IPS-18a (cell line): ENCODE results near the gene PHAF1.

Experiments
- H3K27ac ChIP-seq: one replicate; pipeline ENCODE4 v1.5.1; 2013; ENCODE audit warnings: low read length
- H3K27me3 ChIP-seq: one replicate; pipeline ENCODE4 v1.6.1; 2013; ENCODE audit warnings: mild to moderate bottlenecking, low read length; ENCODE audit not compliant: control insufficient read depth, insufficient read depth
- H3K36me3 ChIP-seq: one replicate; pipeline ENCODE4 v1.6.1; 2013; ENCODE audit warnings: low read depth, low read length; ENCODE audit not compliant: control insufficient read depth
- H3K4me1 ChIP-seq: one replicate; pipeline ENCODE4 v1.6.1; 2013; ENCODE audit warnings: low read depth, low read length; ENCODE audit not compliant: control insufficient read depth
- H3K4me3 ChIP-seq: one replicate; pipeline ENCODE4 v1.5.1; 2013; ENCODE audit warnings: low read length
- H3K9ac ChIP-seq: one replicate; pipeline ENCODE4 v1.6.1; 2013; ENCODE audit warnings: mild to moderate bottlenecking, low read length, moderate library complexity
- H3K9me3 ChIP-seq: one replicate; pipeline ENCODE4 v1.6.1; 2013; ENCODE audit warnings: low read depth, low read length; ENCODE audit not compliant: control insufficient read depth

The PHAF1 gene

DNA sequence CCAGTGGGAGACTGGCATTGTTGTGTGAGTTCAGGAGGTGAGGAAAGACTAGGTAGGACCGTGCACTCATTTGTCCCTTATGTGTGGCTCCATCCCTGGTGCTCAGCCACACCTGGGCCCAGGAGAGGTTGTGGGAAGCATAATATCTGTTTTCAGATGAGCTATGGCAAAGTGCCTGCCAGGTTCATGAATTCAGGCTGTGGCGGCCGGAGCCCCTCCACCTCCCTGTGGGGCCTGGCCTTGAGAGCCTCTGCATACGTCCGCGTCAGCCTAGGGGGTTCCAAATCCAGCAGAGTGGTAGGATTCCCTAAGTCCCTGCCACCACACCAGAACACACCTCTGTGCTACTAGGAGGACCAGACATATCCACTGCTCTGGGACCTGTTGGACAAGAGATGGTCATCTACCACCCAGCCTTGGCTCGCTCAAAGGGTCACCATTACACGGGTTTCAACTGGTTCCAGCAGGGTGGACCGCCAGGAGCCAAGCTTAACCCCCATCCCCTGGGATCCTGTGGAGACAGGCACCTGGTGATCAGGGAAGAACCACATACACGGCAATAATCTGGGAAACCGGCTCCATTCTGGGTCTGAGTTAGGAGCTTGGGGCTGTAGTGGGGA lies 39.0 kb downstream of the PHAF1 start:
- H3K9me3 ChIP-seq = no peaks in the 10 kb centered on the region
- peaks cover 50% of the 10 kb centered on the region for H3K27me3 ChIP-seq
- no peak overlapping the region for H3K27ac ChIP-seq
- H3K4me1 ChIP-seq = no peaks in the 10 kb centered on the region
- no peak overlapping the region for H3K9ac ChIP-seq
- H3K36me3 ChIP-seq = peaks cover 21% of the 10 kb centered on the region
- H3K4me3 ChIP-seq = no peak overlapping the region

GRCh38 chr16:67149276-67150046 lies 39.7 kb downstream of the PHAF1 start:
- Histone ChIP-seq H3K9ac (no peak overlapping the region), H3K27ac (no peak overlapping the region)

GRCh38 chr16:67150047-67150832 lies 40.5 kb downstream of the PHAF1 start:
- H3K9ac ChIP-seq = no peak overlapping the region
- H3K36me3 ChIP-seq = peaks cover 10% of the 10 kb centered on the region
- no peak overlapping the region for H3K27ac ChIP-seq
- H3K4me3 ChIP-seq = peak overlapping the region; percentile 70
- H3K4me1 ChIP-seq = no peaks in the 10 kb centered on the region
- H3K9me3 ChIP-seq = no peaks in the 10 kb centered on the region
- peaks cover 65% of the 10 kb centered on the region for H3K27me3 ChIP-seq

More at GRCh38 chr16:67149276-67150046, 39.7 kb downstream of the PHAF1 start:
- H3K4me1 ChIP-seq = no peaks in the 10 kb centered on the region
- H3K36me3 ChIP-seq = peaks cover 17% of the 10 kb centered on the region
- peaks cover 57% of the 10 kb centered on the region for H3K27me3 ChIP-seq
- H3K9me3 ChIP-seq = no peaks in the 10 kb centered on the region
- no peak overlapping the region for H3K4me3 ChIP-seq

DNA sequence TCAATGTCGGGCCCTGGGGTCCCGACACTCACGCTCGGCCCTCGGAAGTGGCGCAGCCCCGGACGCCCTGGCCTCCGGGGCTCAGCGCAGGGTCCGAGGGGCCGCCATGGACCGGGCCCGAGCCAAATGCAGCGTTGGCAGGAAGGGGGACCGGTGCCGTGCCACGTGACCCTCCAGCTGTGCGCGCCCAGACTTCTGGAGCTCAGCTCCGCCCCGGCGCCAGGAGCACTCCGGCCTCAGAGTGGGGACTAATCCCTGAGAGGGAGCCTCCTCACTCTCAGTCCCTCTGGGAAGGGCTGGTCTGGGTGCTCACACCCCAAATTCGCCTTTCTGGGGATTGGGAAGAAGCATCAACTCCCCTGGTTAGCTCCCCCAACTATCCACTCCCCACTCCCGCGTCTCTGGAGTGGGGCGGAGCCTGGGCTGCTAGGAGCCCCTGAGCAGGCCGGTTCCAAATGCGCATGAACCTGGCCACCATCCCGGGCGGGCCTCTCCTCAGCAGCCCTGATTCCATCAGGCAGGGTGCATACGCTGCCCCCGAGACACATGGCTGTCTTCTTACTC lies 41.2 kb downstream of the PHAF1 start, which contains the start of gene B3GNT9:
B3GNT9 (minus strand) TSS at position 166 of the 564 bp plus-strand sequence. CDS start 513 bp downstream, outside the sequence.
- Histone ChIP-seq H3K9me3 (no peaks in the 10 kb centered on the region), H3K27ac (no peak within 1 kb of the TSS)

DNA sequence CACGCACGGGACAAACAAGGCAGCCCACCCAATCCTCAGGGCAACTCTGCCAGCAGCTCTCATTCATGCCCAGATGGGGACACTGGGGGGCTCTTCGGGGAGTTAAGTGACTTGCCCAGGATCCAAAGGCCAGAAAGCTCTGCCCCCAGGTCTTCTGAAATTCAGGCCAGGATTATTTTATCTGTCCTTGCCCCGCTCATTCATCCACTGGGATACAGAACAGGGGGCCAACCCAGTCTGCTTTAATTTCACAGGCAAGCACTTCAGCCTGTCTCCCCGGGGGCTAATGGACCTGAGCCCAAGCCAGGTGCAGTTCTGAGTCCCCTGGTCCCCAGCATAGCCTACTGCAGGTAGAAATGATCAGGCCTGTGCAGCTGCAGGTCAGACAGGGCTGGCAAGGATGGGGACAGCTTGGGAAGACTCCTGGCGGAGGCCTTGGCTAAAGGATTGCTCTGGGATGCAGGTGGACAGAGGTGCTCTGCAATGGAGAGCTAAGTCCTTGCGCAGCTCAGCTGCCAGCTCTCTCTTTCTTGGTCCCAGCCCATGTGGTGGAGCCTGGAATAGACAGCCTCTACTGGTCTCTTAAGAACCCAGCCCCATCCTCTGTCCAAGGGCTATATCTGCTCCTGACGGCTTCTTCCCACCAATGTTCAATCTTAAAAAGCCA lies 41.8 kb downstream of the PHAF1 start:
- no peak overlapping the region for H3K9ac ChIP-seq
- H3K4me3 ChIP-seq = peak overlapping the region; percentile 70
- H3K4me1 ChIP-seq = no peaks in the 10 kb centered on the region
- no peak overlapping the region for H3K27ac ChIP-seq
- H3K36me3 ChIP-seq = peaks cover 7% of the 10 kb centered on the region
- peaks cover 78% of the 10 kb centered on the region for H3K27me3 ChIP-seq
- no peaks in the 10 kb centered on the region for H3K9me3 ChIP-seq

More for the DNA sequence above, 41.2 kb downstream of the PHAF1 start, which contains the start of gene B3GNT9:
- Histone ChIP-seq H3K27me3 (peaks cover 72% of the 10 kb centered on the region), H3K36me3 (peaks cover 10% of the 10 kb centered on the region), H3K9ac (no peak within 1 kb of the TSS), H3K4me1 (no peaks in the 10 kb centered on the region), H3K4me3 (peak within 1 kb of the TSS; percentile 70)

GRCh38 chr16:67154578-67155294 lies 45.0 kb downstream of the PHAF1 start:
- H3K4me3 ChIP-seq = peak overlapping the region; percentile 35
- H3K4me1 ChIP-seq = no peaks in the 10 kb centered on the region
- H3K9me3 ChIP-seq = no peaks in the 10 kb centered on the region
- H3K36me3 ChIP-seq = no peaks in the 10 kb centered on the region
- H3K27me3 ChIP-seq = peaks cover 100% of the 10 kb centered on the region
- H3K9ac ChIP-seq = no peak overlapping the region
- H3K27ac ChIP-seq = no peak overlapping the region

DNA sequence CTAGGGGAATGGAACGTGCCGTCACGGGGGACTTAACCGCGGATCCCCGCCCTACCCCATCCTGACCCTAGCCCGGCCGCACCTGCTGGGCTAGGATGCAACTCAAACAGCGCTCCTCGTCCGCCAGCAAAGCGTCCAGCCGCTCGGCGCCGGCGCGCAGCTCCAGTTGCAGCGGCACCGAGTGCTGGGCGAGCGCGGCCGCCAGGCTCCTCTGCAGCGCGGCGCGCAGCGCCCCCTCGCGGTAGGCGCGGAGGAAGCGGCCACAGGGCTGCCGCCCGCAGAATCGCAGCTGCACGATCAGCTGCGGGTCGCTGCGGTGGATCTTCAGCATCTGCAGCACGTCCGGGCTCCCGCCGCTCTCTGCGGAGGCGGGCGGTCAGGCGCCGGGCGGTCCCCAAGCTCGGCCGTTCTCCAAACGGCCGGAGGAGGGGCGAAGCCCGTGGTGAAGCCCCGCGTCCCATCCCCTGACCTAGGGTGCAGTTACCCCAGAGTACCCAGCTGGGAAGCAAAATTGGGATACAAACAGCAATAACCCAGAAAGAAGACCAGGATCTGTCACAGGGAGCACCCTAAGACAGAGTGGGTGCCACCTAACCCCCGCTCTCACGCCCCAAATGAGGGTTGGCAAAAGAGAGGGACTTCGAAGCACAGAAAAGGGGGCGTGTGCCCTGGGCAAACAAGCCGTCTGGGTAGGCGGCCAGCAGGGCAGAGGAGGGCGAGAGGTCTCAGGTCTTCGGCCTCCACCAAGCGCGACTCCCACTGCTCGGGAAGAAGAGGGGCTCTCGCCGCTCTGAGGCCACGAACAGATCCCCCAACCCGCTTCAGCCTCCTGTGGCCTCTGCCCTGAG lies 45.8 kb downstream of the PHAF1 start:
- no peaks in the 10 kb centered on the region for H3K4me1 ChIP-seq
- no peaks in the 10 kb centered on the region for H3K36me3 ChIP-seq
- peak overlapping the region; percentile 35 for H3K4me3 ChIP-seq
- H3K27ac ChIP-seq = no peak overlapping the region
- H3K9me3 ChIP-seq = no peaks in the 10 kb centered on the region
- H3K27me3 ChIP-seq = peaks cover 100% of the 10 kb centered on the region
- no peak overlapping the region for H3K9ac ChIP-seq

- no peak overlapping the region for H3K27ac ChIP-seq
- peaks cover 100% of the 10 kb centered on the region for H3K27me3 ChIP-seq
- no peak overlapping the region for H3K4me3 ChIP-seq
Measured at GRCh38 chr16:67156143-67156844, 46.6 kb downstream of the PHAF1 start.

DNA sequence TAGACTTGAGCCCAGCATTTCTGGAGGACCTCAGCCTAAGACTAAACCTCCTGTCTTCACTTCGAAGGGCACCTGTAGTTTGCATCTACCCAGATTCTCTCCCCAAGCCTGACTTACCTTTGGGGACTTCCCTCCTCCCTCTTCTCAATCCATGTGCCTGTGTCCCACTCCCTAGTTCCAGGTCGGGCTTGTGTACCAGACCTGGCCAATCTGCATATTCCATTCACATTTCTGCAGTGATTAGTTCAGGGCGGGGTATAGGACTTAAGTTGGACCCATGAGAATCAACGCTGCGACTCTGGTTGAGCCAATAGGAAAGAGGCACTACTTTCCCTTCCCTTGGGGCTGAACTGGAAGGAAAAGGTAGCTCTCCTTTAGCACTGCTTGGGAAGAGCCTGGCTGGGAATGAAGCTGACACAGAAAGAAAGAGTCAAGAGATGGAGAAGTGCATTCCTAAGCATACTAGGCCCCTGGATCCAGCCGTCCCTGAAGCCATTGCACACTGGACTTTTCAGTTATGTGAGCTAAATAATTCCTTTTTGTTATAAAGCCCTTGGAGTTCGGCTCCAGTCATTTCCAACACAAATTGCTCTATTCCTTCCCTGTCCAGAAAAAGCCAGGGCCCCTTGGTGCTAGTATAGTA lies 47.5 kb downstream of the PHAF1 start:
- no peak overlapping the region for H3K27ac ChIP-seq
- no peaks in the 10 kb centered on the region for H3K36me3 ChIP-seq
- peaks cover 3% of the 10 kb centered on the region for H3K4me1 ChIP-seq
- H3K27me3 ChIP-seq = peaks cover 100% of the 10 kb centered on the region
- H3K9ac ChIP-seq = no peak overlapping the region
- no peaks in the 10 kb centered on the region for H3K9me3 ChIP-seq
- H3K4me3 ChIP-seq = no peak overlapping the region

More at GRCh38 chr16:67156143-67156844, 46.6 kb downstream of the PHAF1 start:
- H3K9ac ChIP-seq = no peak overlapping the region
- H3K4me1 ChIP-seq = peaks cover 3% of the 10 kb centered on the region
- H3K9me3 ChIP-seq = no peaks in the 10 kb centered on the region
- no peaks in the 10 kb centered on the region for H3K36me3 ChIP-seq
